Mesothelial cell of epicardium (in vitro differentiated cells): ENCODE measurements around the gene EGF. TPM values are rescaled to one million over a fixed set of nuclear protein-coding genes. Genes with fewer than 3 reads are reported as not detected.

ENCODE experiments used
- DNase-seq, 2 experiments: peaks; one replicate each; pipeline ENCODE4 v3.0.0; 2021; ENCODE audit warnings: low spot score in 2 of 2; ENCODE audit not compliant: unreplicated experiment in 2 of 2
- H3K27ac Mint-ChIP-seq: 2 replicates; pipeline ENCODE4 v1.8.0; 2021; ENCODE audit warnings: mixed read lengths
- H3K27me3 Mint-ChIP-seq: 2 replicates; pipeline ENCODE4 v1.8.0; 2021; ENCODE audit warnings: low read depth, mixed read lengths
- H3K36me3 Mint-ChIP-seq: 2 replicates; pipeline ENCODE4 v1.8.0; 2021; ENCODE audit warnings: mixed read lengths
- H3K4me1 Mint-ChIP-seq: 2 replicates; pipeline ENCODE4 v1.8.0; 2021; ENCODE audit warnings: mixed read lengths
- H3K4me3 Mint-ChIP-seq: 2 replicates; pipeline ENCODE4 v1.8.0; 2021; ENCODE audit warnings: mild to moderate bottlenecking, moderate library complexity, mixed read lengths
- H3K9me3 Mint-ChIP-seq: 2 replicates; pipeline ENCODE4 v1.8.0; 2021; ENCODE audit warnings: mixed read lengths
- CTCF ChIP-seq: fragments of 200-600 bp; sonication (generic); IDR thresholded peaks from one replicate; pipeline ENCODE4 v1.5.0; 2021; ENCODE audit warnings: antibody characterized with exemption; ENCODE audit not compliant: unreplicated experiment
- total RNA-seq: library from RNA; stranded (reverse); gene quantifications from 3 replicates; pipeline ENCODE4 v1.2.1, GENCODE V29; 2021

Gene EGF
- total RNA-seq, 1 donor from 2014 or later: 1.3 TPM

- DNase-seq: no peak
- no peaks in the 10 kb centered on the region for H3K9me3 Mint-ChIP-seq
- H3K36me3 Mint-ChIP-seq: no peaks in the 10 kb centered on the region
- no peak for TF ChIP-seq CTCF
- H3K27ac Mint-ChIP-seq: no peak overlapping the region
- H3K4me3 Mint-ChIP-seq: no peak overlapping the region
- no peaks in the 10 kb centered on the region for H3K27me3 Mint-ChIP-seq
- peaks cover 14% of the 10 kb centered on the region for H3K4me1 Mint-ChIP-seq
Measured at GRCh38 chr4:109878355-109878754, 34.3 kb upstream of the EGF start.

GRCh38 chr4:109879081-109879480, 33.6 kb upstream of the EGF start:
- Mint-ChIP-seq H3K27me3 (no peaks in the 10 kb centered on the region), H3K27ac (no peak overlapping the region), H3K9me3 (no peaks in the 10 kb centered on the region), H3K4me3 (no peak overlapping the region), H3K4me1 (peaks cover 7% of the 10 kb centered on the region), H3K36me3 (no peaks in the 10 kb centered on the region)
- no peak for DNase-seq
- no peak for TF ChIP-seq CTCF

- H3K36me3 Mint-ChIP-seq: no peaks in the 10 kb centered on the region
- H3K27me3 Mint-ChIP-seq: no peaks in the 10 kb centered on the region
- DNase-seq: no peak
- H3K9me3 Mint-ChIP-seq: no peaks in the 10 kb centered on the region
- H3K27ac Mint-ChIP-seq: no peak overlapping the region
- no peak for TF ChIP-seq CTCF
- H3K4me3 Mint-ChIP-seq: no peak overlapping the region
- H3K4me1 Mint-ChIP-seq: no peaks in the 10 kb centered on the region
Measured at GRCh38 chr4:109879636-109880314, 32.9 kb upstream of the EGF start.

- H3K36me3 Mint-ChIP-seq: no peaks in the 10 kb centered on the region
- H3K4me1 Mint-ChIP-seq: no peaks in the 10 kb centered on the region
- no peak for TF ChIP-seq CTCF
- H3K4me3 Mint-ChIP-seq: no peak overlapping the region
- H3K9me3 Mint-ChIP-seq: no peaks in the 10 kb centered on the region
- H3K27me3 Mint-ChIP-seq: no peaks in the 10 kb centered on the region
- H3K27ac Mint-ChIP-seq: no peak overlapping the region
- DNase-seq: no peak
Measured at GRCh38 chr4:109886303-109886702, 26.4 kb upstream of the EGF start.

GRCh38 chr4:109887071-109887470, 25.6 kb upstream of the EGF start:
- Mint-ChIP-seq H3K27ac (no peak overlapping the region), H3K27me3 (no peaks in the 10 kb centered on the region), H3K4me1 (no peaks in the 10 kb centered on the region), H3K9me3 (no peaks in the 10 kb centered on the region), H3K4me3 (no peak overlapping the region), H3K36me3 (no peaks in the 10 kb centered on the region)
- no peak for DNase-seq
- TF ChIP-seq CTCF: no peak

- Mint-ChIP-seq H3K9me3 (no peaks in the 10 kb centered on the region), H3K4me1 (no peaks in the 10 kb centered on the region), H3K4me3 (no peak overlapping the region), H3K27ac (no peak overlapping the region), H3K36me3 (no peaks in the 10 kb centered on the region), H3K27me3 (no peaks in the 10 kb centered on the region)
- no peak for DNase-seq
- no peak for TF ChIP-seq CTCF
Measured at GRCh38 chr4:109890076-109890475, 22.6 kb upstream of the EGF start.
